GM19395 (cell line): ENCODE data around the gene RPL41.
"Not testable (repeated sequence)": the region's sequence is repeated elsewhere in the genome, so short reads cannot be mapped to it uniquely, and the experiment has no call there.

Experiments used
- ATAC-seq: cut with Tn5 transposase; IDR thresholded peaks from one replicate; pipeline ENCODE4 v1.9.1; 2021; ENCODE audit warnings: mild to moderate bottlenecking, moderate library complexity; ENCODE audit not compliant: unreplicated experiment

RPL41 gene

DNA sequence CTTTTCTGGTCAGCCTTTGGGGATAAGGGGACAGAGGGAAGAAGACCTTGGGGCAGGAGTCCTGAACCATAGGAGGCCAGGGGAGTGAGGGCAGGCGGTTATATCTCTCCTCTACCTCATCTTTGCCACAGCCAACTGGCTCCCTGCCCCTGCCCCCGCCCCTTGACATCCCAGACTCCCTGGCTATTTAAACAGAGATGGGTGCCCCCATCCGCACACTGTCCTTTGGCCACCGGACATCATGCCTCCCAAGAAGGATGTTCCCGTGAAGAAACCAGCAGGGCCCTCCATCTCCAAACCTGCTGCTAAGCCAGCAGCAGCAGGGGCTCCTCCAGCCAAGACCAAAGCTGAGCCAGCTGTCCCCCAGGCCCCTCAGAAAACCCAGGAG lies 37.2 kb downstream of the RPL41 start:
- ATAC-seq = no peak

- no peak for ATAC-seq
Observed at GRCh38 chr12:56154246-56154771, 37.9 kb downstream of the RPL41 start.

GRCh38 chr12:56154818-56155217 lies 38.4 kb downstream of the RPL41 start:
- ATAC-seq = no peak

- no peak for ATAC-seq
Observed at GRCh38 chr12:56155256-56155845, 38.9 kb downstream of the RPL41 start.

GRCh38 chr12:56156464-56157200 lies 40.2 kb downstream of the RPL41 start:
- not testable (repeated sequence) for ATAC-seq

- ATAC-seq = peak; percentile 38
Observed at GRCh38 chr12:56157201-56158028, 41.0 kb downstream of the RPL41 start.

DNA sequence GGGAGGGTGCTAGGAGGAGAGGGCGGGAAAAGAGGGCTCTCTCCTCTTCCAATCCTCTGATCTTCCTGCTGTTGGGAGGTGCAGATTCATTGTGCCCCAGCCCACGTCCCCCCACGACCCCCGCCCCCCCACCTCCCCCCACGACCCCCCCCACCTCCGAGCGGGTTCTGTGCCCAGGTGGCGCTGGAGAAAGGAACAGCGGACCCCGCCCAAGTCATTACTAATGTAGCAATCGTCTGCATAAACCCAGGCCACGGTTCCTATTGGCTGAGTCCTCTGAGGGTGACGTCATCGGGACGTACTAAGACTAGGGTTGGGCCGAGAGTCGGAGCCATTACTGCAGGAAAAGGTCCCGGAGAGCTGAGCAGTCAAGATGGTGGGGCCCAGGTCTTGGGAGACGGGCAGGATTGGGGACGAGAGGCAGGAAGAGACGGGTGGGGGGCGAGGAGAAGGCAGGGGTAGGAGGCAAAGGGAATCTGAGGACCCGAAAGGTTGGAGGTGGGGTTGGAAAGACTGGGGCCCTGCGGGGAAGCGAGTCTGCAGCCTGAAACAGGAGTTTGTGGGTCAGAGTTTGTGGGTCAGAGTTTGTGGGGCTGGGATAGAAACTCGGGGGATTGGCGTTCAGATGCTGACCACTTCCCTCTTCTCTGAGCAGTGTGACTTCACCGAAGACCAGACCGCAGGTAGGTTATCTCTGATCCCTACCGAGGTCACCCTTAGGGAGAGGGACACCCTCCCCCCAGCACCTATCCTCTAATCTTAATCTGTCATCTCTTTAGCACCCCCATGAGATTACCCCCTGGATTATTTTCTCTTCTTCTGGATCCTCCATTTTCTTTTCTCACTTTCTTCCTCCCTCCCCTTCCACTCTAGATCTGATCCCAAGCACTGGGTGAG lies 41.8 kb downstream of the RPL41 start, which contains the start of gene MYL6:
Gene MYL6 (plus strand): TSS at position 331 of the 897 bp plus-strand sequence. CDS start 43 bp downstream, at position 374.
- ATAC-seq = peak; percentile 83

GRCh38 chr12:56158926-56159461 lies 42.6 kb downstream of the RPL41 start:
- ATAC-seq = no peak

- ATAC-seq = no peak
Observed at GRCh38 chr12:56159482-56160192, 43.2 kb downstream of the RPL41 start.

- no peak for ATAC-seq
Observed at GRCh38 chr12:56160193-56160763, 43.8 kb downstream of the RPL41 start.

- ATAC-seq = no peak
Observed at GRCh38 chr12:56160894-56161689, 44.7 kb downstream of the RPL41 start.

DNA sequence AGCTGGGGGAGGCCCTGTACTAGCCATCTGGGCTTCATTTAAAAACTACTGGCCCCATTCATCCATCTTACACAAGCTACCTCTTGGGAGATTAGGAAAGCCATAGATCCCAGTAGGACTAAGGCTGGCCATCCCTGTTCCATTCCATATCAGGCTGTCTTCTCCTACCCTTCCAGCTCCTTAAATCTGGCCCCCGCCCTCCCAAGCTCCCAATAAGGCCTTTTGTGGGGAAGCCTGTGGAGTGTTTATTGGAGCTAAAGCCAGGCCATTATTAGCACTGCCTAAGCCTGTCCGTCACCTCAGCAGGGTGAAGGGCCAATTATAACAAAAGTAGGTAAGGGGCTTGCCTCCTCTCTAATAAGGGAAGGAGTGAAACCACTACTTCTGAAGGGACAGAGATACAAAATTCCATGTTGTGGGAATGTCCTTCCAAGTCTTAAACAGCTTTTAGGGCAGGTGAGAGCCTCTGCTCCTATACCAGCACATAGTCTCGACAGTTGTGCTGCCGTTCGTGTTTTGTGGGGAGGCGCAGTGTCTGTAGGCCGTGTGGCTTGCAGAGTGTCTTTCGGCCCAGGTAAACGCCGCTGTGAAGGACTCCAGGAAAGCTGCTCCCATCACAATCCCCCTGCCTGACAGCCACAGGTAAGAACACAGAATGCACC lies 45.4 kb downstream of the RPL41 start:
- no peak for ATAC-seq

DNA sequence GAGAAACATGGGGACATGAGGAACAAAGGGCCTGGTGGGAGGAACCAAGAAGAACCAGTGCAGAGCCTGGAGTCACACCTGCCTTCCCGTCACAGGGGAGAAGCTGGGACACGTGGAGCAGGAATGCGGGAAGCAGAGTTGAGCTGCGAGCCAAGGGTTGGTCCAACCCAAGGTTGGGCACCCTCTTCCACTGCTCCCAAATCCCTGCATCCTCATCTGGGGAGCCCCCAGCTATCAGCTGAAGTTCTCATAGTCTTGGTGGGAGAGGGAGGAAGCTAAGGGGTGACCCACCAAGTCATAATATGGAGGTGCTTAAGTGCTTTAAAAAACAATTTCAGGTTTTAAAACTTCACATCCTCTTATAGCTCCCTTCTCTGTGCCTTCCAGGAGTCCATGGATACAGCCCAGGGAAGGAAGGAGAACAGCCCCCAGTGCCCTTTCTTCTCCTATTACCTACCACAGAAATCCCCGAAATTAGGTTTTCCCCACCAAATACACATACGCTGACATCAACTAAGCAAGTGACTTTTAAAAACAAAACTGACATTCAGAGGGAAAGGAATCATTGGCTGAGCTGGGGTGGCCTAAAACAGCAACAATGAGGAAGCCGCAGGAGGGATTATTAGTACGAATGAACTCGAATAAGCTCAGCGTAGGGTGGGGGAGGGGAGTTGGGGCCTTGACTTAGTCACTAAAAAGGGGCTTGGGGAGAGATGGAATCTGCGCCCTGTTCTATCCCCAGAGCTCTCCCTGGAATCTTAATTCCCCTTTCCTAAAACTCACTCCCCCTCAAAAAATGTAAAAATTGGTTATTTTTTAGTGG lies 46.2 kb downstream of the RPL41 start:
- ATAC-seq = no peak

- no peak for ATAC-seq
Observed at GRCh38 chr12:56163533-56164344, 47.3 kb downstream of the RPL41 start.

DNA sequence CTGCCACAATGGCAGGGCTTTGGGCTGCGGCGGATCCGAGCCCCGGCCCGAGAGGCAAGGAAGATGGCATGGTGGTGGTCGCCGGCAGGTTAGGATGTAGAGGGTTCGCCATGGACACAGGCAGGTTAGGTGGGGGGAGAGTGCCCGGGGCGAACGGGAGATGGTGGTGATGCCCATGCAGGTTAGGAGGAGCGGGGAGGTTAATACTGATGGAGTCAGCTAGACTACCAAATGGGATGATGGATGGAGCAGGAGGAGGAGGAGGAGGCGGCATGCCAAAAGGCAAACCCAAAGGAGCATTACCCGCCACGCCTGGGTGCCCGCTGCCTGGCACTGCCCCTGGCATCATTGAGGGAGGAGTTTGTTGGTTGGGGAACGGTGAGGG lies 47.9 kb downstream of the RPL41 start:
- ATAC-seq = no peak

DNA sequence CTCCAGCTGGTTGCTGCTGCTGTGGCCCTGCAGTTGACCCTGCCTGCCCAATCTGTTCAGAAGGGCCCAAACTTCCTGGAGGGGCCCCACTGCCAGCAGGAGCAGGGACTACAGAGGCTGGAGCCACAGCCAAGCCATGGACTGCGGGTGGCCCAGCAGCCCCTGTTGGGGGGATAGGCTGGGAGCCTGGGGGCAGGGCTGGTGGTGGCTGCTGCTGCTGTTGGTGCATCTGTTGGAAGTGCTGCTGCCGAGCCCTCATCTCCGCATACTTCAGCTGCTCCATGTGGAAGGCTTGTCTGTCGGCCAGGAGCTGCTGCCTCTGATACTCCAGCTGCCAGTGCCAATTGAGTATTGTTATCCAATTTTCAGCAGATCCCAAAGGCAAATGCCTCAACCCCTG lies 48.9 kb downstream of the RPL41 start:
- ATAC-seq = no peak
